HT-29 (cell line): ENCODE data around the gene CCDC200. TPM values are rescaled to one million over a fixed set of nuclear protein-coding genes. Genes with fewer than 3 reads are reported as not detected.
"Not testable (repeated sequence)": the region's sequence is repeated elsewhere in the genome, so short reads cannot be mapped to it uniquely, and the experiment has no call there.

Experiments
- DNase-seq: peaks from one replicate; pipeline ENCODE4 v3.0.0-alpha.2; 2015; ENCODE audit warnings: low spot score
- total RNA-seq: library from RNA; depleted of rRNA; stranded (reverse); fragments of >200 nt; shearing (Covaris generic); gene quantifications from 2 replicates; pipeline ENCODE4 v1.2.3, GENCODE V29; 2014; rRNA removed

Gene CCDC200
- total RNA-seq, result not detected in 2 replicates

- DNase-seq, result not testable (repeated sequence)
These were observed at the start of gene CCDC200 for GRCh38 chr17:43228020-43228782. Gene CCDC200 (minus strand): TSS chr17:43228623. CDS start chr17:43228554, 69 bp downstream.

GRCh38 chr17:43272914-43273313 lies 44.5 kb upstream of the CCDC200 start:
- not testable (repeated sequence) for DNase-seq

GRCh38 chr17:43272483-43272882 lies 44.1 kb upstream of the CCDC200 start:
- not testable (repeated sequence) for DNase-seq

- not testable (repeated sequence) for DNase-seq
These were observed 42.4 kb upstream of the CCDC200 start for GRCh38 chr17:43270552-43271504.

GRCh38 chr17:43246456-43246855 lies 18.0 kb upstream of the CCDC200 start:
- not testable (repeated sequence) for DNase-seq

GRCh38 chr17:43240596-43241352 lies 12.4 kb upstream of the CCDC200 start:
- DNase-seq, result not testable (repeated sequence)

GRCh38 chr17:43239597-43239996 lies 11.2 kb upstream of the CCDC200 start:
- DNase-seq, result not testable (repeated sequence)

GRCh38 chr17:43233877-43234276 lies 5.5 kb upstream of the CCDC200 start, which contains the start of gene RNU2-1:
Gene RNU2-1 (minus strand): TSS chr17:43233977.
- not testable (repeated sequence) for DNase-seq

- DNase-seq, result not testable (repeated sequence)
These were observed 4.8 kb upstream of the CCDC200 start for GRCh38 chr17:43233263-43233662.

- DNase-seq, result not testable (repeated sequence)
These were observed 3.7 kb upstream of the CCDC200 start for GRCh38 chr17:43232021-43232699.

- not testable (repeated sequence) for DNase-seq
These were observed 3.0 kb upstream of the CCDC200 start for GRCh38 chr17:43231205-43232020.

GRCh38 chr17:43226393-43226792 lies 2.0 kb downstream of the CCDC200 start:
- DNase-seq, result no peak

- DNase-seq, result no peak
These were observed 4.2 kb downstream of the CCDC200 start for GRCh38 chr17:43224146-43224705.

- no peak for DNase-seq
These were observed 7.8 kb downstream of the CCDC200 start for GRCh38 chr17:43220511-43221125.

- DNase-seq, result no peak
These were observed 8.6 kb downstream of the CCDC200 start for GRCh38 chr17:43219746-43220380.

- no peak for DNase-seq
These were observed 9.4 kb downstream of the CCDC200 start for GRCh38 chr17:43219001-43219400.

GRCh38 chr17:43217614-43218087 lies 10.8 kb downstream of the CCDC200 start:
- DNase-seq, result no peak
